Mesenchymal stem cell (in vitro differentiated cells and primary cell): ENCODE measurements around the gene ADAM17.

Experiments
- DNase-seq: peaks from one replicate; pipeline ENCODE4 v3.0.0-alpha.2; 2013
- H2AFZ ChIP-seq: one replicate; pipeline ENCODE4 v1.6.1; 2013; ENCODE audit warnings: low read depth, mild to moderate bottlenecking, control low read depth, inconsistent platforms, low read length, moderate library complexity
- H2AK5ac ChIP-seq: 2 replicates; pipeline ENCODE4 v1.6.1; 2013; ENCODE audit warnings: low read length, moderate library complexity, mild to moderate bottlenecking, inconsistent platforms; ENCODE audit not compliant: severe bottlenecking
- H2BK120ac ChIP-seq: one replicate; pipeline ENCODE4 v1.6.1; 2013; ENCODE audit warnings: low read depth, mild to moderate bottlenecking, inconsistent platforms, low read length, moderate library complexity
- H2BK12ac ChIP-seq, 2 experiments: one replicate each; pipeline ENCODE4 v1.6.1; 2013; ENCODE audit warnings: inconsistent platforms in 2 of 2, low read length in 2 of 2, mild to moderate bottlenecking in 2 of 2, moderate library complexity in 2 of 2, control low read depth in 1 of 2
- H2BK15ac ChIP-seq: one replicate; pipeline ENCODE4 v1.6.1; 2013; ENCODE audit warnings: mild to moderate bottlenecking, low read depth, inconsistent platforms; ENCODE audit not compliant: poor library complexity, severe bottlenecking
- H2BK5ac ChIP-seq: 2 replicates; pipeline ENCODE4 v1.6.1; 2013; ENCODE audit warnings: low read depth, mild to moderate bottlenecking, low read length, control low read depth, inconsistent platforms; ENCODE audit not compliant: poor library complexity, severe bottlenecking
- H3K14ac ChIP-seq, 2 experiments: one replicate each; pipeline ENCODE4 v1.6.1; 2013; ENCODE audit warnings: inconsistent platforms in 2 of 2, low read length in 2 of 2, control low read depth in 1 of 2, mild to moderate bottlenecking in 1 of 2, moderate library complexity in 1 of 2
- H3K18ac ChIP-seq, 2 experiments: one replicate each; pipeline ENCODE4 v1.6.1; 2013; ENCODE audit warnings: inconsistent platforms in 2 of 2, low read length in 2 of 2, control low read depth in 1 of 2, low read depth in 1 of 2, mild to moderate bottlenecking in 1 of 2
- H3K23ac ChIP-seq, 2 experiments: one replicate each; pipeline ENCODE4 v1.6.1; 2013; ENCODE audit warnings: inconsistent platforms in 2 of 2, low read length in 2 of 2, mild to moderate bottlenecking in 2 of 2, moderate library complexity in 2 of 2, control low read depth in 1 of 2
- H3K27ac ChIP-seq: 2 replicates; pipeline ENCODE4 v1.5.1; 2013; ENCODE audit warnings: mild to moderate bottlenecking, moderate library complexity, low read length, control low read depth, inconsistent platforms; ENCODE audit not compliant: poor library complexity, severe bottlenecking
- H3K27me3 ChIP-seq, 2 experiments: 2 replicates each; pipeline versions ENCODE4 v1.6.1 to v1.7.0; 2013; ENCODE audit warnings: low read length in 2 of 2, mild to moderate bottlenecking in 2 of 2, moderate library complexity in 2 of 2, control low read depth in 1 of 2, inconsistent platforms in 1 of 2; ENCODE audit not compliant: control insufficient read depth in 1 of 2, insufficient read depth in 1 of 2
- H3K36me3 ChIP-seq, 2 experiments: 2 replicates each; pipeline versions ENCODE4 v1.6.1 to v1.7.0; 2013; ENCODE audit warnings: low read length in 2 of 2, control low read depth in 1 of 2, inconsistent platforms in 1 of 2, low read depth in 1 of 2, mild to moderate bottlenecking in 1 of 2; ENCODE audit not compliant: insufficient read depth in 2 of 2, control insufficient read depth in 1 of 2
- H3K4ac ChIP-seq, 2 experiments: one replicate each; pipeline ENCODE4 v1.6.1; 2013; ENCODE audit warnings: inconsistent platforms in 2 of 2, low read length in 2 of 2, mild to moderate bottlenecking in 2 of 2, moderate library complexity in 2 of 2, control low read depth in 1 of 2, low read depth in 1 of 2
- H3K4me1 ChIP-seq: 2 replicates; pipeline ENCODE4 v1.6.1; 2013; ENCODE audit warnings: low read depth, low read length, control low read depth; ENCODE audit not compliant: control insufficient read depth, insufficient read depth
- H3K4me2 ChIP-seq: 2 replicates; pipeline ENCODE4 v1.6.1; 2013; ENCODE audit warnings: low read length, mild to moderate bottlenecking, inconsistent platforms; ENCODE audit not compliant: poor library complexity, severe bottlenecking
- H3K4me3 ChIP-seq, 2 experiments: 2 replicates each; pipeline versions ENCODE4 v1.5.1 to v1.7.0; 2013; ENCODE audit warnings: low read length in 2 of 2, mild to moderate bottlenecking in 2 of 2, control low read depth in 1 of 2, low read depth in 1 of 2; ENCODE audit not compliant: insufficient read depth in 1 of 2
- H3K79me1 ChIP-seq: replicated peaks from 2 replicates; pipeline ENCODE4 v1.6.1; 2013; ENCODE audit warnings: mild to moderate bottlenecking, control low read depth, low read length, inconsistent platforms; ENCODE audit not compliant: poor library complexity, severe bottlenecking
- H3K9ac ChIP-seq: 2 replicates; pipeline ENCODE4 v1.7.0; 2013; ENCODE audit warnings: mild to moderate bottlenecking, low read length, moderate library complexity
- H3K9me3 ChIP-seq: 2 replicates; pipeline ENCODE4 v1.7.0; 2013; ENCODE audit warnings: mild to moderate bottlenecking, low read length; ENCODE audit not compliant: control insufficient read depth
- H4K8ac ChIP-seq: one replicate; pipeline ENCODE4 v1.6.1; 2013; ENCODE audit warnings: inconsistent platforms, mild to moderate bottlenecking, low read length, moderate library complexity
- H4K91ac ChIP-seq: one replicate; pipeline ENCODE4 v1.6.1; 2013; ENCODE audit warnings: mild to moderate bottlenecking, low read length, inconsistent platforms
- WGBS: methylation state at CpG from one replicate; pipeline ENCODE4 v1.1.7; 2013; ENCODE audit warnings: mixed read lengths; 5-methylcytosine and 5-hydroxymethylcytosine counted together

The ADAM17 gene

DNA sequence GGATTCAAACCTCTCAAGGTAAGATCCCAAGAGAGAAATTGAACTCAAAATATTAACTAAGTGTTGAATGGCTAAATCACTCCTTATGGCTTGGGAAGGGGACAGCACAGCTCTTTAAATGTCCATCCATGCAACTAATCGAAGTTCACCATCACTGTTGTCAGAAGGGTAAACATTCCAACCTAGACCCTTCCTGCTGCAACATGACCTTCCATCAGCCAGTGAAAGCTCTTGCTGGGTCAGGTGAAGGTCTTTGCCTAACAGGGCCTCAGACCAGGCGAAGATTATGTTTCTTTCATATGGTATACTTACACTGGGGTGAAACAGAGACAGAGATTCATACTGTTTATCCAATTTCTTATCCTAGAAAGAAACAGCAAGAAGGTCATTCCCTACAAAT is 64.8 kb downstream of the ADAM17 start:
- Histone ChIP-seq H3K27me3 (no peaks in the 10 kb centered on the region), H3K14ac (no peak overlapping the region), H3K9ac (no peak overlapping the region), H3K36me3 (peaks cover 38 to 97% of the 10 kb centered on the region in 2 experiments), H3K9me3 (no peaks in the 10 kb centered on the region), H3K4me3 (no peak overlapping the region), H2AFZ (no peak overlapping the region), H4K8ac (no peak overlapping the region), H2BK5ac (no peak overlapping the region), H2AK5ac (no peak overlapping the region), H3K18ac (no peak overlapping the region), H4K91ac (no peak overlapping the region), H3K27ac (no peak overlapping the region), H3K23ac (no peak overlapping the region), H3K79me1 (peaks cover 24% of the 10 kb centered on the region), H2BK120ac (no peak overlapping the region), H2BK15ac (no peak overlapping the region), H3K4me2 (no peak overlapping the region), H3K4me1 (no peaks in the 10 kb centered on the region), H2BK12ac (no peak overlapping the region), H3K4ac (no peak overlapping the region)
- DNase-seq = no peak
- 100% methylated on average over 1 of the region's 2 CpGs for WGBS

GRCh38 chr2:9488583-9489547 is 66.8 kb downstream of the ADAM17 start:
- no peak overlapping the region for H2BK12ac ChIP-seq
- H2AK5ac ChIP-seq = no peak overlapping the region
- H4K8ac ChIP-seq = no peak overlapping the region
- peak overlapping the region; percentile 52 for H3K9ac ChIP-seq
- H3K27me3 ChIP-seq = no peaks in the 10 kb centered on the region
- 67% methylated on average over 1 of the region's 1 CpG for WGBS
- DNase-seq = no peak
- H3K18ac ChIP-seq = no peak overlapping the region
- no peak overlapping the region for H2BK120ac ChIP-seq
- no peak overlapping the region for H3K4ac ChIP-seq
- H3K4me3 ChIP-seq = no peak overlapping the region
- H3K36me3 ChIP-seq = peaks cover 47 to 99% of the 10 kb centered on the region in 2 experiments
- no peak overlapping the region for H4K91ac ChIP-seq
- peaks cover 25% of the 10 kb centered on the region for H3K79me1 ChIP-seq
- H3K4me2 ChIP-seq = no peak overlapping the region
- H3K4me1 ChIP-seq = no peaks in the 10 kb centered on the region
- no peak overlapping the region for H3K23ac ChIP-seq
- H3K9me3 ChIP-seq = no peaks in the 10 kb centered on the region
- no peak overlapping the region for H2BK15ac ChIP-seq
- H3K27ac ChIP-seq = no peak overlapping the region
- no peak overlapping the region for H2BK5ac ChIP-seq
- H3K14ac ChIP-seq = no peak overlapping the region
- no peak overlapping the region for H2AFZ ChIP-seq

DNA sequence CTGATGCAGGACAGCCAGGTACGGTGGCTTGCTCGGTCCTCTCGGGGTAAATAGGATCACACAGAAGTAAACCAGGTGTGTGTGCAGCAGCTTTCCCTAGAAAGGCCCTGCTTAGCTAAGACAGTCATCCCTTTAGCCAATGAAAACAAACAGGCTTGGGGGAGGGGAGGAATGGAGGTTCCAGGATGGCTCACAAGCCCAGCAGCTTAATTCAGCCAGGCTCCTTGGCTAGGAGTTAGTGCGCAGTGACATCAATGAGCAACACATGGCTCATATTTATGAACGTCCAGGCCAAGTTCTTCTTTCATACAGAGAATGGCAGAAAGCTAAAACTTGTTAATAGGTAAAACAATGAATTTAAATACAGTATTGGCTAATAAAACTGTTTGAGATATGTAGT is 71.1 kb downstream of the ADAM17 start:
- no peak overlapping the region for H3K4ac ChIP-seq
- no peak overlapping the region for H2BK12ac ChIP-seq
- WGBS = 100% methylated on average over 3 of the region's 5 CpGs
- H3K4me3 ChIP-seq = no peak overlapping the region
- no peak overlapping the region for H4K91ac ChIP-seq
- H2AFZ ChIP-seq = no peak overlapping the region
- H3K4me2 ChIP-seq = no peak overlapping the region
- no peak overlapping the region for H2BK120ac ChIP-seq
- peaks cover 16% of the 10 kb centered on the region for H3K79me1 ChIP-seq
- H4K8ac ChIP-seq = no peak overlapping the region
- no peak overlapping the region for H3K18ac ChIP-seq
- H3K14ac ChIP-seq = no peak overlapping the region
- no peaks in the 10 kb centered on the region for H3K9me3 ChIP-seq
- H3K23ac ChIP-seq = no peak overlapping the region
- no peak for DNase-seq
- H2BK15ac ChIP-seq = no peak overlapping the region
- peaks cover 2% of the 10 kb centered on the region for H3K4me1 ChIP-seq
- H2BK5ac ChIP-seq = no peak overlapping the region
- no peak overlapping the region for H3K9ac ChIP-seq
- no peak overlapping the region for H3K27ac ChIP-seq
- H3K36me3 ChIP-seq = peaks cover 45 to 96% of the 10 kb centered on the region in 2 experiments
- H3K27me3 ChIP-seq = no peaks in the 10 kb centered on the region
- H2AK5ac ChIP-seq = no peak overlapping the region

- Histone ChIP-seq H2BK120ac (no peak overlapping the region), H3K4me1 (peaks cover 2% of the 10 kb centered on the region), H2BK15ac (no peak overlapping the region), H3K4me2 (no peak overlapping the region), H2AK5ac (no peak overlapping the region), H4K8ac (no peak overlapping the region), H4K91ac (no peak overlapping the region), H3K36me3 (peaks cover 44 to 97% of the 10 kb centered on the region in 2 experiments), H3K23ac (no peak overlapping the region), H3K4ac (no peak overlapping the region), H3K27me3 (no peaks in the 10 kb centered on the region), H3K79me1 (peaks cover 16% of the 10 kb centered on the region), H2AFZ (no peak overlapping the region), H3K9ac (no peak overlapping the region), H3K14ac (no peak overlapping the region), H3K18ac (no peak overlapping the region), H2BK5ac (no peak overlapping the region), H3K4me3 (no peak overlapping the region), H3K9me3 (no peaks in the 10 kb centered on the region), H3K27ac (no peak overlapping the region), H2BK12ac (no peak overlapping the region)
- DNase-seq = no peak
These were observed 72.5 kb downstream of the ADAM17 start for GRCh38 chr2:9483107-9483506.
